Measurements from ENCODE around the gene UQCC5. TPM values are rescaled to one million over a fixed set of nuclear protein-coding genes. Genes with fewer than 3 reads are reported as not detected.

The UQCC5 gene
- total RNA-seq, 2 donors from 2014 or later: 0.78 to 7.3 TPM

DNA sequence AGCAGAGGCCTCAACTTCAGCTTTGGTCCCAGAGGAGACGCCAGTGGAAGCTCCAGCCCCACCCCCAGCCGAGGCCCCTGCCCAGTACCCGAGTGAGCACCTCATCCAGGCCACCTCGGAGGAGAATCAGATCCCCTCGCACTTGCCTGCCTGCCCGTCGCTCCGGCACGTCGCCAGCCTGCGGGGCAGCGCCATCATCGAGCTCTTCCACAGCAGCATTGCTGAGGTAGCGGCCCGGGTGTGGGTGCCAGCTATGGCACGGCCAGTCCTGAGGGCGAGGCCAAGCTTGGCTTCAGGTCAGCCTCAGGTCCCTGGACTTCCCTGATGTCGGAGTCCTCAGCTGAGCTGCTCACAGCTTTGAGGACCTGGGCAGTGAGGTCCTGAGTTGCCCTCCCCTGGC lies 47.0 kb upstream of the UQCC5 start:
- Histone ChIP-seq H3K27me3 (no peaks in the 10 kb centered on the region), H3K4me1 (peaks cover 4% of the 10 kb centered on the region), H3K27ac (peak overlapping the region in 1 of 4 donors; percentile 9), H3K4me3 (no peak overlapping the region), H3K9me3 (no peaks in the 10 kb centered on the region), H3K36me3 (replicated peaks in 1 of 2; ENCODE audit: insufficient read depth in 1 of 2, low read depth in 2 of 2) (peaks cover 0 to 25% of the 10 kb centered on the region in 2 donors)
- intact Hi-C loops (cut with DNase I): no loop called here
- DNase-seq (no peak), ATAC-seq (no peak)
- TF ChIP-seq, protein P1, sequence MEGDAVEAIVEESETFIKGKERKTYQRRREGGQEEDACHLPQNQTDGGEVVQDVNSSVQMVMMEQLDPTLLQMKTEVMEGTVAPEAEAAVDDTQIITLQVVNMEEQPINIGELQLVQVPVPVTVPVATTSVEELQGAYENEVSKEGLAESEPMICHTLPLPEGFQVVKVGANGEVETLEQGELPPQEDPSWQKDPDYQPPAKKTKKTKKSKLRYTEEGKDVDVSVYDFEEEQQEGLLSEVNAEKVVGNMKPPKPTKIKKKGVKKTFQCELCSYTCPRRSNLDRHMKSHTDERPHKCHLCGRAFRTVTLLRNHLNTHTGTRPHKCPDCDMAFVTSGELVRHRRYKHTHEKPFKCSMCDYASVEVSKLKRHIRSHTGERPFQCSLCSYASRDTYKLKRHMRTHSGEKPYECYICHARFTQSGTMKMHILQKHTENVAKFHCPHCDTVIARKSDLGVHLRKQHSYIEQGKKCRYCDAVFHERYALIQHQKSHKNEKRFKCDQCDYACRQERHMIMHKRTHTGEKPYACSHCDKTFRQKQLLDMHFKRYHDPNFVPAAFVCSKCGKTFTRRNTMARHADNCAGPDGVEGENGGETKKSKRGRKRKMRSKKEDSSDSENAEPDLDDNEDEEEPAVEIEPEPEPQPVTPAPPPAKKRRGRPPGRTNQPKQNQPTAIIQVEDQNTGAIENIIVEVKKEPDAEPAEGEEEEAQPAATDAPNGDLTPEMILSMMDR (IDR thresholded peaks at IDR 0.05): no peak
- no peak for TF ChIP-seq POLR2A (IDR thresholded peaks at IDR 0.05)
- 90% methylated on average over 2 of the region's 18 CpGs; no CpG with 5 or more reads in 1 of the 2 donors for WGBS, 2 donors

DNA sequence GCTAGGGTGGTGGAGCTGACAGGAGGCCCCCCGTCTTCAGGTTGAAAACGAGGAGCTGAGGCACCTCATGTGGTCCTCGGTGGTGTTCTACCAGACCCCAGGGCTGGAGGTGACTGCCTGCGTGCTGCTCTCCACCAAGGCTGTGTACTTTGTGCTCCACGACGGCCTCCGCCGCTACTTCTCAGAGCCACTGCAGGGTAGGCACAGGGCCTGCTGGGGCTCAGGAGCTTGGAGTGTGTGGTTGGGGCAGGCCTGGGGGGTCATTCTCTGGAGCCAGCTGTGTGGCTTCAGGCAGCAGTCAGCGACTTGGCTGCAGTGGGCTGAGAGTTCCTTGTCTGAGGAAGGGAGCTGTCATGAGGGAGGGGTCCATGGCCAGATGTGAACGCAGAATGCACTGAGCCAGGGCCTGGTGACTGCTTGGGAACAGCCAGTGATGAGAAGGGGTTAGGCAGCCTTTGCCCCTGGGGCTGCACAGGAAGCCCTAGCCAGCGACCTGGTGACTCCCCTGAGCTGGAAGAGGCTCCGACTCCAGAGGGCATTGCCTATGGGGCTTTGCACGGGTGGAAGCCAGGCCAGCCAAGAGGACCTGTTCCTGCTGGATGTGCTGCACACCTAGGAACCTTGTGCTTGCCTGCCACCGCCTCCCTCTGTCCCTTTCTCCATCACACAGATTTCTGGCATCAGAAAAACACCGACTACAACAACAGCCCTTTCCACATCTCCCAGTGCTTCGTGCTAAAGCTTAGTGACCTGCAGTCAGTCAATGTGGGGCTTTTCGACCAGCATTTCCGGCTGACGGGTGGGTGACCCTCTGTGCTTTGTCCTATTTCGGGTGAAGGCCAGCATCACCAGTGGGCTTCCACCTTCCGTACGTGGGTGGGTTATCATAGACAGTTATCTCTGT lies 46.1 kb upstream of the UQCC5 start:
- H3K4me1 ChIP-seq: peaks cover 4% of the 10 kb centered on the region
- no peak overlapping the region for H3K4me3 ChIP-seq
- 79 to 83% methylated on average over 11 to 22 of the region's 22 CpGs for WGBS, 2 donors
- no peak for TF ChIP-seq POLR2A (IDR thresholded peaks at IDR 0.05)
- TF ChIP-seq, protein P1 (IDR thresholded peaks at IDR 0.05): no peak
- H3K27ac ChIP-seq: peak overlapping the region in 2 of 4 donors; percentile 9 to 70
- DNase-seq (no peak), ATAC-seq (no peak)
- H3K9me3 ChIP-seq: no peaks in the 10 kb centered on the region
- no peaks in the 10 kb centered on the region for H3K27me3 ChIP-seq
- H3K36me3 ChIP-seq (replicated peaks in 1 of 2; ENCODE audit: insufficient read depth in 1 of 2, low read depth in 2 of 2): peaks cover 0 to 25% of the 10 kb centered on the region in 2 donors
- intact Hi-C loops (cut with DNase I): no loop called here

DNA sequence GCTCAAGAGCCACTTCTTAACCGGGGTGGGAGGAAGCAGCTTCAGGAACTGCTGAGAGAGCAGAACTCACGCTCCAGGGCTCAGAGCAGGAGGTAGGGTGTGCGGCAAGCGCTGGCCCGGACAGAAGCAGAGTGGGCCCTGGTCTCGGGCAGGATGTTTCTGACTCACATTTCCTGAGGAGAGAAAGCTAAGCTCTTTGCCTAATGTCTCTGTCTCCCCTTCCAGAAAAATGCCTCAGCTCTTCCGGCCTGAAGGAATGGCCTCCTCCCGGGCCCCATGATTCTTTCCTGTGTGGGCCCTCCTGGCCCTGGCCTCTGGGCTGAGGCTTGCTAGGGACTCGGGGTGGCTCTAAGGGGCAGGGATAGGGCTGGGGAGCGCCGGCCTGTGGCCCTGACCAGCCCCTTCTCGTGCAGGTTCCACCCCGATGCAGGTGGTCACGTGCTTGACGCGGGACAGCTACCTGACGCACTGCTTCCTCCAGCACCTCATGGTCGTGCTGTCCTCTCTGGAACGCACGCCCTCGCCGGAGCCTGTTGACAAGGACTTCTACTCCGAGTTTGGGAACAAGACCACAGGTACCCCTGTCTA lies 45.4 kb upstream of the UQCC5 start:
- 58 to 68% methylated on average over 4 to 23 of the region's 23 CpGs for WGBS, 2 donors
- intact Hi-C loops (cut with DNase I): no loop called here
- ATAC-seq (no peak), DNase-seq (peak in 1 of 4 donors; percentile 65)
- Histone ChIP-seq H3K9me3 (no peaks in the 10 kb centered on the region), H3K27me3 (no peaks in the 10 kb centered on the region), H3K4me1 (peaks cover 4% of the 10 kb centered on the region), H3K27ac (peak overlapping the region in 2 of 4 donors; percentile 57 to 70), H3K36me3 (replicated peaks in 1 of 2; ENCODE audit: insufficient read depth in 1 of 2, low read depth in 2 of 2) (peaks cover 0 to 25% of the 10 kb centered on the region in 2 donors), H3K4me3 (no peak overlapping the region)
- TF ChIP-seq POLR2A (IDR thresholded peaks at IDR 0.05): peak in 1 of 3 donors; percentile 16
- TF ChIP-seq, protein P1 (IDR thresholded peaks at IDR 0.05): no peak

DNA sequence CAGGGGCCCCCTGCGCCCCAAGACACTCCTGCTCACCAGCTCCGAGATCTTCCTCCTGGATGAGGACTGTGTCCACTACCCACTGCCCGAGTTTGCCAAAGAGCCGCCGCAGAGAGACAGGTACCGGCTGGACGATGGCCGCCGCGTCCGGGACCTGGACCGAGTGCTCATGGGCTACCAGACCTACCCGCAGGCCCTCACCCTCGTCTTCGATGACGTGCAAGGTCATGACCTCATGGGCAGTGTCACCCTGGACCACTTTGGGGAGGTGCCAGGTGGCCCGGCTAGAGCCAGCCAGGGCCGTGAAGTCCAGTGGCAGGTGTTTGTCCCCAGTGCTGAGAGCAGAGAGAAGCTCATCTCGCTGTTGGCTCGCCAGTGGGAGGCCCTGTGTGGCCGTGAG lies 44.3 kb upstream of the UQCC5 start:
- DNase-seq (no peak), ATAC-seq (no peak)
- 96 to 97% methylated on average over 16 to 21 of the region's 21 CpGs for WGBS, 2 donors
- H3K4me1 ChIP-seq: peaks cover 4% of the 10 kb centered on the region
- TF ChIP-seq, protein P1 (IDR thresholded peaks at IDR 0.05): no peak
- no peak for TF ChIP-seq POLR2A (IDR thresholded peaks at IDR 0.05)
- H3K9me3 ChIP-seq: no peaks in the 10 kb centered on the region
- peaks cover 0 to 25% of the 10 kb centered on the region in 2 donors for H3K36me3 ChIP-seq (replicated peaks in 1 of 2; ENCODE audit: insufficient read depth in 1 of 2, low read depth in 2 of 2)
- H3K27ac ChIP-seq: no peak overlapping the region
- intact Hi-C loops (cut with DNase I): no loop called here
- no peaks in the 10 kb centered on the region for H3K27me3 ChIP-seq
- H3K4me3 ChIP-seq: no peak overlapping the region

All from body of pancreas (tissue), 4 donors.